NCI-H1048 (cell line): ENCODE measurements around the gene GMEB2.
"Not testable (repeated sequence)": the region's sequence is repeated elsewhere in the genome, so short reads cannot be mapped to it uniquely, and the experiment has no call there.

Experiments used
- DNase-seq: peaks from one replicate; lab custom pipeline; 2025; lab: John Stamatoyannopoulos, UW

The GMEB2 gene

DNA sequence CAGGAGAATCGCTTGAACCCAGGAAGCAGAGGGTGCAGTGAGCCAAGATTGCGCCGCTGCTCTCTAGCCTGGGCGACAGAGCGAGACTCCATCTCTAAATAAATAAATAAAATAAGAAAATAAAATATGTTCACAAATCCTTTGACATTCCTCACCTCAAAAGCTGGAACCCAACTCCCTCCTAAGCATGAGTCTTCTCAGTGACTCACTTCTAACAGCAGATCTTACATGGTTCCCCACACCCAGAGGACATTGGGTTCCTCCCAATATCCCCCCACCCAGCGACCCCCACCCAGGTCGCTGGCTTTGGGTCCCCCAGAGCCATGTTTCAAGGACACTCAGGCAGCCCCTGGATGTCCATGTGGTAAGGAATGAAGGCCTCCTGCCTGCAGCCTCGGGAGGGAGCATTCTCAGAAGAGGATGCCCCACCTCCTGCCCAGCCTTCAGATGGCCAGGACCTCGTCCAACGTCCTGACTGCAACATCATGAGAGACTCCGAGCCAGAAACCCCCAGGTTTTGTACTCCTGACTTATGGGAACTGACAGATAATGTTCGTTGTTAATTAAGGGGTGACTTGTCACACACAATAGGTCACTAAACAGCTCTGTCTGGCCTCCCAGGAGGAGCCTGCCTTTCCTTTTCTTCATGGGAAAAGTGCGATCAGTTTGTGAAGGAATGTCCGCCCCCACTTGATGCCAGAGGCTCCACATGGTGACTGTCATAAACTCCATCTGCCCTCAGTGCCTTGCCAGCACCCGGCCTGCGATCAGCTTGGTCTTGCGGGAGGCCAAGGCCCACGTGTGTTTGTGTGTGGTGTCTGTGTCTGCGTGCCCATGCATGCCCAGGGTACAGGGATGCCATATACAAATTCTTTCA, 10.1 kb upstream of the GMEB2 start:
- no peak for DNase-seq

DNA sequence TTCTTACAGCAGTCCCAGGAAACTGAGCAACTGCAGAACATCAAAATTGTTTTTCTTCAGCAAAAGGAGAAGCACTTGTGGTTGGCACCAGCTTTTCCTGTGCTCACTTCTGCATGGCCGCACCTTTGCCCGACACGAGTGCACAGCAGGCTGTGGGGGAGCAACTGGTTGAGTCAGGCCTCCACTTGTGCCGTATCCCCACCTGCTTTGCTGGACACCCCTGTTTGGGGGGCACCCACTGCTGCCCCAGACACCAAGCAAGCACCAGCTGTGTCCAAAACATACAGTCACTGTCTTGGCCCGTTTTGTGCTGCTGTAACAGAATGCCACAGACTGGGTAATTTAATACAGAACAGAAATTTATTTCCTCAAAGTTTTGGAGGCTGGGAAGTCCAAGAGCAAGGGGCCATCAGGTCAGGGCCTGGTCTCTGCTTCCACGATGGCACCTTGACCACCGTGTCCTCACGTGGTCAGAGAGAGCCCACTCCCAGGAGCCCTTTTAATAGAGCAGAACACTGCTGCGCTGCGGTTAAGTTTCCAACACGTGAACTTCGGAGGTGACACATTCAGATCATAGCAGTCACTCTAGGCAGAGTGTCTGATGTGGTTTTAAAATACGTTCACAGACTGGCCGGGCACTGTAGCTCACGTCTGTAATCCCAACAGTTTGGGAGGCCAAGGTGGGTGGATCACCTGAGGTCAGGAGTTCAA, 8.7 kb upstream of the GMEB2 start:
- DNase-seq: no peak

DNA sequence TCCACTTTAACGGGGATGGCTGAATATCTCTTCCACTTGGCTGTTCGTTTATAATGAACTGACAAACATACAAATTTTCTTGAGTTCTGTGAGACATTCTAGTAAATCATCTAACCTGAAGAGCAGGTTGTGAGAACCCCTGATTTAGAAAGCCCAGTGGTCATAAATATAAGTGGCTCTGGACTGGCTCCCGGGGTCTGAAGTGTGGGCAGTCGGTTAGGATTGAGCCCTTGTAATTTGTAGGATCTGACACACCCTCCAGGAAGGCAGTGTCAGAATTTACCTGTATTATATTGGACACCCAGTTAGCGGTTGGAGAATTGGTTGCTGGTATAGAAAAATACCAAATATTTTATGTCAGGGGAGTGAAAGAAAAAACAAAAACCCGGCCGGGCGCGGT, 6.8 kb upstream of the GMEB2 start:
- no peak for DNase-seq

DNA sequence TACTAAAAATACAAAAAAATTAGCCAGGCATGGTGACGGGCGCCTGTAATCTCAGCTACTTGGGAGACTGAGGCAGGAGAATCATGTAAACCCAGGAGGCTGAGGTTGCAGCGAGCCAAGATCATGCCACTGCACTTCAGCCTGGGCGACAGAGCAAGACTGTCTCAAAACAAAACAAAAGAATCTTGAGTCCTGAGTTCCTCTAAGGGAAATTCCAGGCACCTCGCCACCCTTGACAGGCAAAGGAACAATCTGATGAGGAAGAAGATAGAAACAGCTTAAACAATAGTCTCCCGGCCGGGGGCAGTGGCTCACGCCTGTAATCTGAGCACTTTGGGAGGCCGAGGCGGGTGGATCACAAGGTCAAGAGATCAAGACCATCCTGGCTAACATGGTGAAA, 4.5 kb upstream of the GMEB2 start:
- not testable (repeated sequence) for DNase-seq

DNA sequence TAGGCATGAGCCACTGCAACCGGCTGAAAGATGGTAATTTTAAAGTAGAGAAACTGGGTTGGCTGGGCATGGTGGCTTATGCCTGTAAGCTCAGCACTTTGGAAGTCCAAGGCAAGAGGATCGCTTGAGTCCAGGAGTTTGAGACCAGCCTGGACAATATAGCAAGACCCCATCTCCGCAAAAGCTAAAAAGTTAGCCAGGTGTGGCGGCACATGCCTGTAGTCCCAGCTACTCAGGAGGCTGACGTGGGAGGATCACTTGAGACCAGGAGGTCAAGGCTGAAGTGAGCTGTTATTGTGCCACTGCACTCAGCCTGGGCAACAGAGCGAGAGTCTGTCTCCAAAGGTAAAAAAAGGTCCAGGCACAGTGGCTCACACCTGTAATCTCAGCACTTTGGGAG, 4.1 kb upstream of the GMEB2 start:
- DNase-seq: not testable (repeated sequence)

DNA sequence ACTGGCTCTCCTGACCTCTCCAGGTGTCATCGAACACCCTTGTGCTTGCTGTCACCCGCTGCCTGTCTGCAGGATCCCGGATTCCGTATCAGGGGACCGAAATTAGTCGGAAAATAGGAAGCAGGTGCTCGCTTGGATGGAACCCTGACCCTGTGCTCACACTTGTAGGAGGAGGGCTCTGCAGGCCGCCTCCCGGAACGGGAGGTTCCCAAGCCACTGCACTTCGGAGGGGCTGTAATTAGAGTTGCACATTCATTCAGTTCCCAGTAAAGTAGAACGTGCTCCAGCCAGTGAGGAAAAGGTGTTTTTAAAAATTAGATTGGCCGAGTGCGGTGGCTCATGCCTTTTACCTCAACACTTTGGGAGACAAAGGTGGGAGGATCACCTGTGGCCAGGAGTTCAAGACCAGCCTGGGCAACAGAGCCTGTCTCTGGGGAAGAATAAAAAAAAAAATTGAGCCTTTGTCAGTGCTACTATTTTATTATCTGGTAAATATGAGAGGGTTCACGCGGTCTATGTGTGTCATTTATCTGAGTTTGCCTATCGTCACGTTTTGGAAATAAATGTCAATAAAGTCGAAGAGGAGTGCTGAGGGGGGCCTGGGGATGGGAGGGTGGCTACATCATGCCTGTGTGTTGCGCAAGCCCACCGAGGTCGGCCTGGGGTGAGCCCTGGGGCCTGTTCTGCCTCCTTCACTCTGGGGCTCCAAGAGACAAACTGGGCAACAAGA, 1.5 kb upstream of the GMEB2 start:
- DNase-seq: peak; percentile 13

DNA sequence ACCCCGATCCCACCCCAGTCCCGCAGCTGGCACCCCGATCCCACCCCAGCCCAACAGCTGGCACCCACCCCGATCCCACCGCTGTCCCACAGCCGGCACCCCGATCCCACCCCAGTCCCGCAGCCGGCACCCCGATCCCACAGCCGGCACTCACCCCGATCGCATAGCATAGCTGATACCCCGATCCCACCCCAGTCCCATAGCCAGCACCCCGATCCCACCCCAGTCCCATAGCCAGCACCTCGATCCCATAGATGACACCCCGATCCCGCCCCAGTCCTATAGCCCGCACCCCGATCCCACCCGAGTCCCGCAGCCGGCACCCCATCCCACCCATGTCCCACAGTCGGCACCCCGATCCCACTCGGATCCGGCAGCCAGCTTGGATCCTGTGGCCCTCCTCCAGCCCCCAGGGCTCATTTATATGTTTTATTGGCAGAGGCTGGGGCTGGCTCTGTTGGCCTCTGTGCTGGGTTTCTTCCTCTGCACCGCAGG, 897 bp upstream of the GMEB2 start:
- no peak for DNase-seq

DNA sequence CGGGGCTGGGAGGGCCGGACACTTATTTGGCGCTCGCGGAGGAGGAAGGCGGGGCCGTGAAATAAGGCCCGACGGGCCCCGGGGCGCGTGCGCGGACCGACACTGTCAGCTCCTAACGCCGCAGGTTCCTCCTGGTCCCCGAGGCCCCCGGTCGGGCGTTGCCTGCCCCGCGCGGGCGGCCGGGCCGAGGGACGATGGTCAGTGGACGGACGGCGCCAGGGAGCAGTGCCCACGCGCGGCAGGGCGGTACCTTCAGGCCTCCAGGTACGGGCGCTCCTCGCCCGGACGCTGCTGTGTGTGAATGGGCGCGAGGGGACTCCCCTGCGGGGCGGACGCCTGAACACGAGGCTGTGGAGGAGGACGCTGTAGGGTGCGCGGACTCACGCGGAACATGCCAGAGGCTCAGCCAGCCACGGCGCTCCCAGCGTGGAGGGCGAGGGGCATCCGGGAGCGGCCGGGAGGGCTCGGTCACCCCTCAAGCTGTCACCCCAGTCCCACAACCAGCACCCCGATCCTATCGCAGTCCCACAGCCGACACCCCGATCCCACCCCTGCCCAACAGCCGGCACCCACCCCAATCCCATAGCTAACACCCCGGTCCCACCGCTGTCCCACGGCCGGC, 339 bp upstream of the GMEB2 start:
- peak; percentile 72 for DNase-seq

DNA sequence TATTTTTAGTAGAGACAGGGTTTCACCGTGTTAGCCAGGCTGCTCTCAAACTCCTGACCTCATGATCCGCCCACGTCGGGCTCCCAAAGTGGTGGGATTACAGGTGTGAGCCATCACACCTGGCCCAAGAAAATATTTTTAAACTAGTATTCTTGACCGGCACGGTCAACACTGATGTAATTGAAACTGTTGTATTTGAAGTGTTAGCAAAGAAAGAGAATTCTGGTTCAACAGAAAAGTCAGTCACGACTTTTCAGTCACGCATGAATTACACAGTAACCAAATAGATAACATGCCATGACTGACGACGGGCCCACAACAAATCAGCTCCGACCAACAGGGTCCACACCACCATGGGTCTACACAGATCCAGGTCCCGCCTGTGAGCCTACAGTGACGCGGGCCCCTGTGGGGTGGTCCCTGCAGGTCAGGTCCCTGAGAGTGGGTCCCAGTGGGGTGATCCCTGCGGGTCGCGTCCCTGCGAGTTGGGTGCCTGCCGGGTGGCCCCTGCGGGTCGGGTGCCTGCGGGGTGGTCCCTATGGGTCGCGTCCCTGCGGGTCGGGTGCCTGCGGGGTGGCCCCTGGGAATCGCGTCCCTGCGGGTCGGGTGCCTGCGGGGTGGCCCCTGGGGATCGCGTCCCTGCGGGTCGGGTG, 1.0 kb downstream of the GMEB2 start:
- no peak for DNase-seq

DNA sequence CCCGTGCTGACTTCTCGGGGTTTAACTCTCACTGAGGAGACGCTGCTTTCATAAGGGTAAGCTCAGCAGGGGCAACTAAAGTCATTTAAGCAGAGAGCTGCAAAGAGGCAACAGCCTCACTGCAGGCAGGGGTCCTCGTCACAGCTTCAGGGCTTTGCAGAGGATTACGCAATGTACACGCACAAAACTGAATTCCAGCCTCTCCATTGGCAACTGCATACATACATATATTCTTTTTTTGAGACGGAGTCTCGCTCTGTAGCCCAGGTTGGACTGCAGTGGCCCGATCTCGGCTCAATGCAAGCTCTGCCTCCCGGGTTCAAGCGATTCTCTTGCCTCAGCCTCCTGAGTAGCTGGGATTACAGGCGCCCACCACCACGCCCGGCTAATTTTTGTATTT, 2.4 kb downstream of the GMEB2 start:
- DNase-seq: no peak

DNA sequence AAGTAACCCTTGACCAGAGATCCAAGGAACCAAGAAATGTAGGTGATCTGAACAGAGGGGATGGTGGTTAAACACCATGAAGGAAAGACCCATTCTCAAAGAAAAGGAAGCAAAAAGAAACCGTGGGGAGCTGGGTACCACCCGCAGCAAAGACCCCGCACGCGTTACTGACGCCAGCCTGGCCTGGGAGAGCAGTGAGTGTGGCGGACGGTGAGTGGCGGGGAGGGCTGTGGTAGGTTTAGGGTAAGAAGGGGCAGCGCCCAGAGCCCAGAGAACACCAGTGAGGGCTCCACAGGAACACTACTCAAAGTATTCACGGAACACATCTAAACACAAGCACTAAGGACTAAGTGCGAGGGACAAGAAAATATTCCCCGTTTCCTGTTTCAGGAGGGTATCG, 4.2 kb downstream of the GMEB2 start:
- DNase-seq: no peak

DNA sequence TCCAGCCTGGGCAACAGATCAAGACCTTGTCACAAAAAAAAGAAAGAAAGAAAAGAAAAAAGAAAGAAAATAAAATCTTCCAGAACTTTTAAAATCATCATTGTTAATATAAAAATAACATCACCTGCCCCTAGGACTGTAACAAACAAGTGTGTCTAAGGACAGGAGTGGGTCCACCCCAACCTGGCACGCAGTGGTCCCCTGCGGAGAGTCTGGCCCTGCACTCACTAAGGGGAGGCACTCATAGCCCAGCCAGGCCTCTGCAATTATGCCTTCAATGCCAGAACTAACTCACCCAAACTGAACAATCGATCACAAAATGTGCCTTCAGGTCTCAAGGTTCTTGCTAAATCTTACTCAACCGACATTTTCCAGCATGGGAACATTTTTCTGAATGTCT, 4.8 kb downstream of the GMEB2 start:
- no peak for DNase-seq

DNA sequence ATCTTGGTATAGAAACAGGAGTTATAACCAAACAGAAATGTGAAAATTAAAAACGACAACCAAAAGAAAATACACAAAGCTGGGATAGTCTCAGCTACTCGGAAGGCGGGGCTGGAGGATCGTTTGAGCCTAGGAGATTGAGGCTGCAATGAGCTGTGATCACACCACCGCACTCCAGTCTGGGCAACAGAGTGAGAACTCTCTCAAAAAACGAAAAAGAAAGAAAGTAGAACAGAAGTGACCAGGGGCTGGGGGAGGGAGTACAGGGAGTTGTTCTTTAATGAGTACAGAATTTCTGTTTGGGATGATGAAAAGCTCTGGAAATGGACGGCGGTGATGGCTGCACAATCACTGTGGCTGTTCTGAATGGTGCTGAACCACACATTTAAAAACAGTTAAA, 5.9 kb downstream of the GMEB2 start:
- no peak for DNase-seq

DNA sequence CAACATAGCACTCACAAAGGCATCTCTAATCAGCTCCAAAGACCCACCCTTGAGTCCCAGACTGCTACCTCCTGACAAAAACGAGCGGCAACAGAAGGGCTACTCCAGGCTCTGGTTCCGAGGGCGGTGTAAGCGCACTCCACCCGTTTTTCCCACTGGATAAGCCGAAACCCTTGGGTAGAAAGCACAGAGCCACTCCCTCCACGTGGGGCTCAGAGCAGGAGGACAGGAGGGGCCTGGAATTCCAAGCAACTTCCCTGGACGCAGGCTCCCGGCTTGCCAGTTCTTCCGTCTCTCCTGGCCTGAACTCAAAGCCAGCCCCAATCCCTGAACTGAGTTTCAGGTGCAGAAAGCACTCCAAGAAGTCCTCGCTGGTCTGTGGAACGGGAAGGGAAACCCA, 7.4 kb downstream of the GMEB2 start:
- no peak for DNase-seq

DNA sequence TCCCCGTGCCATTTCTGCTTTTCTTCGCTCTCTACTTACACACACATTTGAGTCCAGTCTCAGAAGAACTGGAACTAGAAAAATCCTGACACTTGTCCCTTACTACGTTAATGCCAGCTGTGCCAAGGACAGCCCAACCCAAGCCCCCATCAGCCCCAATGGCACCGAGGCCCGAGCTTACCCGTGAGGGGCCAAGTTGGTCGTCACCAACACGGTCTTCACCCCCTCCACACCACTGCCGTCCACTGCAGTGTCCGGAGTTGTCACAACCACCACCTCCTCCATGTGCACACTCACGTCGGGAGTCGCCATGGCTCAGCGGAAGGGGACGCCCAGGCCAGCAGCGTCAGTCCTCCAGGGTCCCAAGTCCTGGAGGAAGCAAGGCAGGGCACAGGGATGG, 7.8 kb downstream of the GMEB2 start:
- DNase-seq: no peak

DNA sequence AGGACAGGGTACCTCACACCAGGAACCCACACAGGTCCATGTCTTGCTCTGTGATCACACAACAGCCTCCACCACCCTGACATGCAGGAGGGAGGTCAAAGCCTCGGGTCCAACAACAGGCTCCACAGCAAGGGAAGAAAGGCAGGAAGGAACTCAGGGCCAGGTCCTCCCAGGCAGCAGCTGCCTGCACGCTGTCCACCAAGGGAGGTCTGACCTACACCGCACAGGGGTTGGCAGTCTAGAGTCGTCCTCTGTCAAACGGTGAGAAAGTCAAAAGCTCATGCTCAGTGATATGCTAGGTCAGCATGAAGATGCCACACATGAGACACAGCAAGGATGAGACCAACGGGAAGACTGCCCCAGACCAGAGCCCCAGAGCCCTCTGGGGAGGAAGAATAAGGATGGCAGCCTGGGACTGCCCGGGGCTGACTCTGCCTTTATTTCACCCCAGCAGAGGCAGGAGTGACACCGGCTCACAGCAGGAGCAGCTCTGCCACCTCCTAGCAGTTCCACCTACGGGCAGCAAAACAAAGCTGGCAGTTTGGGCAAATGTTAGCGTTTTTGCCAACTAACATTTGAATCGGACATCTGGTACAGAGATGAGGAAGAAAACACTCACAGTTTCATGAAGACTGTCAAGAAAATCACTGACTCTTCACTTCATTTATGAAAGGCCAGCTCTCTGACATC, 8.5 kb downstream of the GMEB2 start:
- DNase-seq: no peak

DNA sequence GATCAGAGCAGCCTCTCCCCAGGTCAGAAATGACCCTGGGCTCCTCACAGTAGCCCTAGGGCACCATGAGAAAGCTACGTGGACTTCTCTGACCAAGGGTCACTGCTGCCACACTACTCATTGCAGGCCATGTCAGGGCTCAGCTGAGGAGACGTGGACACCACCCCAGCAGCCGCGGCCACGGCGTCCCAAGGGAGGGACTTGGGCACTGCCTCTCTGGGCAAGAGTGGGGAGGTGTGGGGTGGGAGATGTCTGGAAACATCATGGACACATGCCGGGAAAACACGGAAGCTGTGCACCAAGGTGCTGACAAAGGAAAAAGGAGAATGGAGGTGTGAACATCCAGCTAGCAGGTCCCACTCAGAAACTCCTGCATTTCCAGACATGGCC, 9.0 kb downstream of the GMEB2 start:
- no peak for DNase-seq

DNA sequence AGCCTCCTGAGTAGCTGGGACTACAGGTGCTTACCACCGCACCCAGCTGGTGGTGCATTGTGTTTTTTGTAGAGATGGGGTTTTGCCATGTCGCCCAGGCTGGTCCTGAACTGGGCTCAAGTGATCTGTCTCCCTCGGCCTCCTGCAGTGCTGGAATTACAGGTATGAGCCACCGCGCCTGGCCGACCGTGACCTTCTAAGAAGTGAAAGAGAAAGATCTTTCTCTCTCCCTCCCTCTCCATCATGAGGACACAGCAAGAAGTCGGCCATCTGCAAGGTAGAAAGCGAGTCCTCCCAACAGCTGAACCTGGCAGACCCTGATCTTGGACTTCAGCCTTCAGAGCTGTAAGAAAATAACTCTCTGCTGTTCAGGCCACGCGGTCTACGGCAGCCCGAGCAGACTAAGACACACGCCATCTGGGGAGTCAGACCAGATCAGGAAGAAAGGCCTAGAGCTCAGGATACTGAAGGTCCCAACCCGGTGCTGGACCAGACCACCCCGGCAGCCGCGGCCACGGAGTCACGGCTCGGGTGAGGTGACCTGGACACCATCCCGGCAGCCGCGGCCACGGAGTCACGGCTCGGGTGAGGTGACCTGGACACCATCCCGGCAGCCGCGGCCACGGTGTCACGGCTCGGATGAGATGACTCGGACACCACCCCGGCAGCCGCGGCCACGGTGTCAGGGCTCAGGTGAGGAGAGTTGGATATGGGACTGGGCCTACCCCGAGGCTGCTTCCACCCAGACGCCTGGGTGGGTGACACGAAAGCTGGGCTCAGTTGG, 9.6 kb downstream of the GMEB2 start:
- no peak for DNase-seq

DNA sequence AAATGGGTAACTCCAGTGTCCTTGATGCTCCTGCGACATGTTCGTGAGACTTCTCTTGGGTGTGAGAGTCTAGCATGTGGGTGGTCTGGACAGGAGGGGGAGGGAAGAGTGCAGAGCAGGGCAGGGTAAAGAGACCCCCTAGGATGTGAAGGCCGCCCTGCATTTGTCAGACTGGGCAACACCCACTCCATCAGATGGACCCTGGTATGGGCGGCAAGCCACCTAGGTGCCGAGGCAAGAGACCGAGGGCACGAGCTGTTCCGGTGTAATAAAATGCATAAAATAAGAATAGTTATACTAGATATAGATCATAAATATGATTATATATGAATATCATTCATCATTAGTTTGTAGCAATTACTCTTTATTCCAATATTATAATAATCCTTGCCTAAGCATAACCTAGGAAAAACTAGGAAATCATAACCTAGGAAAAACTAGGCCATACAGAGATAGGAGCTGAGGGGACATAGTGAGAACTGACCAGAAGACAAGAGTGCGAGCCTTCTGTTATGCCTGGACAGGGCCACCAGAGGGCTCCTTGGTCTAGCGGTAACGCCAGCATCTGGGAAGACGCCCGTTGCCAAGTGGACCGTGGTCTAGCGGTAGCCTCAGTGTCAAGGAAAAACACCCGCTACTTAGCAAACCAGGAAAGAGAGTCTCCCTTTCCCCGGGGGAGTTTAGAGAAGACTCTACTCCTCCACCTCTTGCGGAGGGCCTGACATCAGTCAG, 12.9 kb downstream of the GMEB2 start:
- not testable (repeated sequence) for DNase-seq
